ENCODE data around the gene SLC9A4.

DNA sequence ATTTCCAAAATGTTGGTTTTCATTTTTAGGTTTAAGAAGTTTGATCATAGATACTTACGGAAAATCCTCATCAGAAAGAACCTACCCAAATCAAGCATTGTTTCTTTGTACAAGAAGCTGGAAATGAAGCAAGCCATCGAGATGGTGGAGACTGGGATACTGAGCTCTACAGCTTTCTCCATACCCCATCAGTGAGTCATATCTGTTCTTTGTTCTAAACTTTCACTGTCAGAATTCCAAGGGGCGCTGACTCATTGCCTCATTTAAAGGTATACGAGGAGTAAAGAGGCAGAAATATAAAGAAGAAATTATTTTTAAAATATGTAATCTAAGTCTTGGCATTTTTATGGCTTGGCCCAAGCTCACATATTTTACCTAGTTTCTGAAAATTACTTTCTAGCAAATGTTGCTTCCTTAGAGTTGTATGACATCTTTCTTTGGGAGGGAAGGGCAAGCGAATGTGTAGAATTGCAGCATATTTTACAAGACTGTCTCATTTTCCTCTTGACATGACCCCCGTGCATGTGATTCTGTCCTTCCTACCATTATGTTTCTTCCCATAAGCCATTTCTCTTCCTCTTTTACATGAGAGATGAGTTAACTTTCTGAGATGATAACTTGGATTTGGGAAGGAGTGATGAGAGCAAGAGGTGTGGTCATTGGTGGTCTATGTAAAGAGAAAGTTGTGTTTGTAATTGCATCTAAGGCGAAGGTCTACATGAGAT, 41.2 kb downstream of the SLC9A4 start:
- no peak for TF ChIP-seq MXI1 (IDR thresholded peaks at IDR 0.05; ENCODE audit: borderline replicate concordance, low read depth, low read length)
- TF ChIP-seq, protein P1, sequence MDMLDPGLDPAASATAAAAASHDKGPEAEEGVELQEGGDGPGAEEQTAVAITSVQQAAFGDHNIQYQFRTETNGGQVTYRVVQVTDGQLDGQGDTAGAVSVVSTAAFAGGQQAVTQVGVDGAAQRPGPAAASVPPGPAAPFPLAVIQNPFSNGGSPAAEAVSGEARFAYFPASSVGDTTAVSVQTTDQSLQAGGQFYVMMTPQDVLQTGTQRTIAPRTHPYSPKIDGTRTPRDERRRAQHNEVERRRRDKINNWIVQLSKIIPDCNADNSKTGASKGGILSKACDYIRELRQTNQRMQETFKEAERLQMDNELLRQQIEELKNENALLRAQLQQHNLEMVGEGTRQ (IDR thresholded peaks at IDR 0.05; ENCODE audit: low read depth, low read length): no peak
- TF ChIP-seq POLR2A (IDR thresholded peaks at IDR 0.05; ENCODE audit: low read depth, low read length): no peak
- TF ChIP-seq MAFK (IDR thresholded peaks at IDR 0.05; ENCODE audit: low read depth, low read length): no peak
- TF ChIP-seq CTCF (conservative IDR thresholded peaks at IDR 0.05; ENCODE audit: low read depth, low read length): no peak
- TF ChIP-seq RAD21 (IDR thresholded peaks at IDR 0.05; ENCODE audit: low read length): no peak
- no peak for TF ChIP-seq SMC3 (IDR thresholded peaks at IDR 0.05; ENCODE audit: low read depth, low read length)
- TF ChIP-seq MAZ (IDR thresholded peaks at IDR 0.05; ENCODE audit: borderline replicate concordance, low read depth, low read length): no peak
- TF ChIP-seq RFX5 (IDR thresholded peaks at IDR 0.05; ENCODE audit: low read depth, low read length): no peak
- TF ChIP-seq CEBPB (IDR thresholded peaks at IDR 0.05; ENCODE audit: low read depth, low read length): peak; percentile 54; the same call in 1 of the 2 replicates
- TF ChIP-seq, protein P2, sequence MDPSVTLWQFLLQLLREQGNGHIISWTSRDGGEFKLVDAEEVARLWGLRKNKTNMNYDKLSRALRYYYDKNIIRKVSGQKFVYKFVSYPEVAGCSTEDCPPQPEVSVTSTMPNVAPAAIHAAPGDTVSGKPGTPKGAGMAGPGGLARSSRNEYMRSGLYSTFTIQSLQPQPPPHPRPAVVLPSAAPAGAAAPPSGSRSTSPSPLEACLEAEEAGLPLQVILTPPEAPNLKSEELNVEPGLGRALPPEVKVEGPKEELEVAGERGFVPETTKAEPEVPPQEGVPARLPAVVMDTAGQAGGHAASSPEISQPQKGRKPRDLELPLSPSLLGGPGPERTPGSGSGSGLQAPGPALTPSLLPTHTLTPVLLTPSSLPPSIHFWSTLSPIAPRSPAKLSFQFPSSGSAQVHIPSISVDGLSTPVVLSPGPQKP (IDR thresholded peaks at IDR 0.05; ENCODE audit: borderline replicate concordance, low read depth, low read length): no peak
- TF ChIP-seq BHLHE40 (IDR thresholded peaks at IDR 0.05; ENCODE audit: low read depth, low read length): no peak; the same call in 1 of the 2 replicates
